Subcutaneous abdominal adipose tissue (tissue), 5 donors: Measurements from ENCODE around the gene FXYD2.

ENCODE experiments used
- H3K27ac ChIP-seq: one replicate; pipeline ENCODE4 v1.7.0; 2013; ENCODE audit warnings: low read depth, mild to moderate bottlenecking, inconsistent platforms, low read length, moderate library complexity
- H3K27me3 ChIP-seq, 5 donors: one replicate each; pipeline ENCODE4 v1.7.0; 2013; ENCODE audit warnings: low read length in 5 of 5, inconsistent platforms in 1 of 5; ENCODE audit not compliant: control insufficient read depth in 5 of 5, insufficient read depth in 4 of 5
- H3K36me3 ChIP-seq, 5 donors: one replicate each; pipeline ENCODE4 v1.7.0; 2013; ENCODE audit warnings: low read length in 5 of 5; ENCODE audit not compliant: control insufficient read depth in 5 of 5, insufficient read depth in 5 of 5
- H3K4me1 ChIP-seq, 5 donors: one replicate each; pipeline ENCODE4 v1.7.0; 2013; ENCODE audit warnings: low read length in 5 of 5, mild to moderate bottlenecking in 3 of 5, moderate library complexity in 1 of 5; ENCODE audit not compliant: control insufficient read depth in 5 of 5, insufficient read depth in 5 of 5
- H3K4me3 ChIP-seq, 5 donors: one replicate each; pipeline ENCODE4 v1.7.0; 2013; ENCODE audit warnings: low read length in 5 of 5, low read depth in 1 of 5
- H3K9ac ChIP-seq, 5 donors: one replicate each; pipeline ENCODE4 v1.7.0; 2013; ENCODE audit warnings: low read length in 5 of 5, mild to moderate bottlenecking in 4 of 5, moderate library complexity in 3 of 5
- H3K9me3 ChIP-seq, 5 donors: one replicate each; pipeline ENCODE4 v1.7.0; 2013; ENCODE audit warnings: low read length in 5 of 5; ENCODE audit not compliant: control insufficient read depth in 5 of 5
- donor health status: healthy.
- donor health status: healthy.
- donor health status: healthy.
- donor health status: healthy.
- donor health status: healthy.

Gene FXYD2

GRCh38 chr11:117793583-117793982 lies 31.0 kb downstream of the FXYD2 start:
- Histone ChIP-seq H3K9me3 (no peaks in the 10 kb centered on the region), H3K36me3 (no peaks in the 10 kb centered on the region), H3K9ac (no peak overlapping the region), H3K4me3 (no peak overlapping the region), H3K27ac (no peak overlapping the region), H3K4me1 (peaks cover 0 to 19% (median 13%) of the 10 kb centered on the region in 5 donors), H3K27me3 (peaks cover 31 to 45% (median 40%) of the 10 kb centered on the region in 5 donors)

- Histone ChIP-seq H3K9me3 (no peaks in the 10 kb centered on the region), H3K36me3 (no peaks in the 10 kb centered on the region), H3K4me3 (no peak overlapping the region), H3K27me3 (peaks cover 31 to 45% (median 40%) of the 10 kb centered on the region in 5 donors), H3K27ac (no peak overlapping the region), H3K9ac (no peak overlapping the region), H3K4me1 (peaks cover 0 to 19% (median 13%) of the 10 kb centered on the region in 5 donors)
Measured at GRCh38 chr11:117792992-117793391, 31.6 kb downstream of the FXYD2 start.

DNA sequence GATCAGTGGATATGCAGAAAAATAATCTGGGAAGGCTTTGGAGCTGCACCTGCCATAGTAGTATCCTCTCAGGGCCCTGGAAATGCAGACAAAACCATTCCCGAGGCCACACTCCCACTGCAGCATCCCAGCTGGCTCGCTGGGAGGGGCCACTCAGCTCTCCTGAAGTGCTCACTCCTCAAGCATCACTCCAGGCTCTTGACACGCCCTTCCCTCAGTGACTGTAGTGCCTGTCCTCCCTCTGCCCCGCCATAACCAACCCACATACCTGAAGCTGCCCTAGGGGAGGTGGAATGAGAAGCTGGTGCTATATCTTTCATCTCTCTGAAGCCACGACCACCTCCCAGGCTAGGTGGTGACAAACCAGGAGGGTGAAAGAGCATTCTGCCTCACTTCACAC lies 32.3 kb downstream of the FXYD2 start:
- Histone ChIP-seq H3K4me1 (peaks cover 0 to 18% (median 13%) of the 10 kb centered on the region in 5 donors), H3K36me3 (no peaks in the 10 kb centered on the region), H3K27me3 (peaks cover 25 to 43% (median 35%) of the 10 kb centered on the region in 5 donors), H3K4me3 (no peak overlapping the region), H3K9ac (no peak overlapping the region), H3K27ac (no peak overlapping the region), H3K9me3 (no peaks in the 10 kb centered on the region)

- no peak overlapping the region for H3K27ac ChIP-seq
- no peaks in the 10 kb centered on the region for H3K4me1 ChIP-seq
- no peak overlapping the region for H3K4me3 ChIP-seq
- peaks cover 17 to 27% (median 24%) of the 10 kb centered on the region in 5 donors for H3K27me3 ChIP-seq
- no peak overlapping the region for H3K9ac ChIP-seq
- H3K9me3 ChIP-seq, result no peaks in the 10 kb centered on the region
- no peaks in the 10 kb centered on the region for H3K36me3 ChIP-seq
Measured at GRCh38 chr11:117790279-117790678, 34.3 kb downstream of the FXYD2 start.

- Histone ChIP-seq H3K27ac (no peak overlapping the region), H3K9me3 (no peaks in the 10 kb centered on the region), H3K36me3 (no peaks in the 10 kb centered on the region), H3K9ac (no peak overlapping the region), H3K4me1 (no peaks in the 10 kb centered on the region), H3K27me3 (peaks cover 16 to 22% (median 20%) of the 10 kb centered on the region in 5 donors), H3K4me3 (no peak overlapping the region)
Measured at GRCh38 chr11:117789241-117789640, 35.3 kb downstream of the FXYD2 start.

DNA sequence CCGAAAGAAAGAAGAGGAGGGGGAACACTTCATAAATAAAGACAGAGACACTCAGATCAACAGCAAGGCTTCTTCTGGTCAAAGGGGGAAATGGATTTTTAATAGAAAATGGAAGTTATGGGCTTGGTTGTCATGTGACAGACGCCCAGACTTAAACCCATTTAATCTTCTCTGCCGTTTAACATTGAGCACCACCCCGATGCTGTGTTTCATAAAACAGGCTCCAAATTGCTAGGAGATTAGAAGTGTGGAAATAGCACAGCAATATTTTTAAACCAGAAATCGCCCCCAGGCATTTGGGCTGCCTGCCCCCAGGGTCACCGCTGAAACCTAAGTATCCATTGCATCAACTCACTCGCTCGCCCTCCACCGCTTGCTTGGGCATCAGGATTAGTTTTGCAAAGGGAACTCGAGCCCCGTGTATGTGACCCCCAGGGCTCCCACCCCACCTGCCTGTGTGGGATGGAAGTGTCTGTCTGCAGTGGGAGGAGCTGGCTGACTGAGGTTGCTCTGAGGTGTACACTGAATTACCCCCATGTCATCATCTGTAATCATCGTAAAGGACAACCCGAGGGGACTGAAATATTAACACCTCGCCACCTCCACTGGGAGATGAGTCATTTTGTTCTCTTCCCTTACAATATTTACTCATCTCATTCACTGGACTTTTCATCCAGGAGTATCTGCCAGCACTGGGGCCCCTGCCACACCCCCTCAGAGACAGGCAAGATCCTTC lies 38.2 kb downstream of the FXYD2 start:
- Histone ChIP-seq H3K4me3 (no peak overlapping the region), H3K9ac (no peak overlapping the region), H3K36me3 (no peaks in the 10 kb centered on the region), H3K9me3 (no peaks in the 10 kb centered on the region), H3K4me1 (no peaks in the 10 kb centered on the region), H3K27me3 (peaks cover 9 to 22% (median 11%) of the 10 kb centered on the region in 5 donors), H3K27ac (no peak overlapping the region)

DNA sequence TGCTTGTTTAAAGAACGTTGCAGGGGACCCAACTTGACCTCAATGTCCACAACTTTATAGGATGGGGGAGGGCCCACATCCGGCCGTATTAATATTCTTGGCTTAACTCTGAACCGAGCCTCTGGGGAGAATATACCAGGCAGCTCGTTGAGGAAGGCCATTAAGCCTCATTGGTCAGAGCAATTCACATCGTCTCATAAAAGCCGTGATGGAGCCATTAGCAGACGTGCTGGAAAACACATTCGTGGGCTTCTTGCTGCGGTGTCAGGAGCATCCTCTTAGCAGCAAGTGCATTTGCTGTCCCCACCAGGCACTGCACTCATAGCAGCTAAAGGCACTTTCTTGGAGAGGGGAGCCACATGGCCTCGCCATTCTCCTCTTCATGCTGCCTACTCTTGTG lies 42.4 kb downstream of the FXYD2 start:
- Histone ChIP-seq H3K4me3 (no peak overlapping the region), H3K27me3 (peaks cover 9 to 19% (median 14%) of the 10 kb centered on the region in 5 donors), H3K9ac (no peak overlapping the region), H3K9me3 (no peaks in the 10 kb centered on the region), H3K36me3 (no peaks in the 10 kb centered on the region), H3K27ac (no peak overlapping the region), H3K4me1 (no peaks in the 10 kb centered on the region)

DNA sequence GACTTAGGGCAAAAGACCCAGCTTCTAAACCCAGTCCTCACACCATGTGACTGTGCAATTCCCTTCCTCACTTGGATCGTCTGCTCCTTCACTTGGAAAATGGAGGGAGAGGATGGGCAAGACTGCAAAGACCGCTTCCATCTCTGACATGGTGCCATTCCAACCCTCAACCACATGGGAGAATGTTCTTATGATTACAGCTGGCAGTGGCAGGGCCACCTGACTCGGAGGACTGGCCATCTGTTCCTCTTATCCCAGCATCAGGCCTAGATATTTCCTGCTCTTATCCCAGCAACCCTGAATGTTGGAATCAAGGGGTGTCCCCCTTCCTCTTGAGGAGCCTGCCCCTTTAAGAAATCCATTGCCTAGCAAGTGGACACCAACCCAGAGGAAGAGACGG lies 42.9 kb downstream of the FXYD2 start:
- Histone ChIP-seq H3K36me3 (no peaks in the 10 kb centered on the region), H3K4me3 (no peak overlapping the region), H3K27ac (no peak overlapping the region), H3K9ac (no peak overlapping the region), H3K9me3 (no peaks in the 10 kb centered on the region), H3K27me3 (peaks cover 9 to 19% (median 13%) of the 10 kb centered on the region in 5 donors), H3K4me1 (no peaks in the 10 kb centered on the region)

GRCh38 chr11:117780456-117780855 lies 44.1 kb downstream of the FXYD2 start:
- H3K36me3 ChIP-seq, result peaks cover 0 to 5% (median 0%) of the 10 kb centered on the region in 5 donors
- no peak overlapping the region for H3K4me3 ChIP-seq
- no peaks in the 10 kb centered on the region for H3K9me3 ChIP-seq
- peaks cover 3 to 22% (median 10%) of the 10 kb centered on the region in 5 donors for H3K27me3 ChIP-seq
- no peak overlapping the region for H3K27ac ChIP-seq
- H3K9ac ChIP-seq, result no peak overlapping the region
- H3K4me1 ChIP-seq, result no peaks in the 10 kb centered on the region

GRCh38 chr11:117774553-117774952 lies 50.0 kb downstream of the FXYD2 start:
- H3K9ac ChIP-seq, result no peak overlapping the region
- H3K4me1 ChIP-seq, result no peaks in the 10 kb centered on the region
- no peak overlapping the region for H3K4me3 ChIP-seq
- peaks cover 0 to 4% (median 2%) of the 10 kb centered on the region in 5 donors for H3K27me3 ChIP-seq
- H3K36me3 ChIP-seq, result peaks cover 0 to 5% (median 0%) of the 10 kb centered on the region in 5 donors
- no peaks in the 10 kb centered on the region for H3K9me3 ChIP-seq
- no peak overlapping the region for H3K27ac ChIP-seq
